ENCODE results near the gene ATP8A2. TPM values are rescaled to one million over a fixed set of nuclear protein-coding genes. Genes with fewer than 3 reads are reported as not detected.

Gene ATP8A2
- total RNA-seq, 1 experiment from 2014 or later = 5.2 TPM

DNA sequence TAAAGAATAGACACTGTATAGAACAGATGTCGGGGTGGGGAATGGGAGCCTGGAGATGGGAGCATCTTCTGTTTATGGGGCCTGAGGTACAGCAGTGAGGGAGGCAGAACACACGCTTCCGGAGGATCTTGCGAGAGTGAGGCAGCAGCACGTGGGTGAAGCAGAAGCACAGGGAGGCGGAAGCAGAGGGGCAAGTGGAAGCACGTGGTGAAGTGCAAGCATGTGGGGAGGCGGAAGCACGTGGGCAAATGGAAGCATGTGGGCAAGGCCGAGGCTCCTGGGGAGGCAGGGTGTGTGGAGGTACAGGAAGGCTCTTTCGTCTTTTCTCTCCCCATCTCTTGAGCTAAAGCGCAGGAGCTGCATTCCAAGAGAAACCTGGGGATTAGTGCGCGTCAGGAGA, 198.4 kb downstream of the ATP8A2 start (continued):
- TF ChIP-seq, protein P1, sequence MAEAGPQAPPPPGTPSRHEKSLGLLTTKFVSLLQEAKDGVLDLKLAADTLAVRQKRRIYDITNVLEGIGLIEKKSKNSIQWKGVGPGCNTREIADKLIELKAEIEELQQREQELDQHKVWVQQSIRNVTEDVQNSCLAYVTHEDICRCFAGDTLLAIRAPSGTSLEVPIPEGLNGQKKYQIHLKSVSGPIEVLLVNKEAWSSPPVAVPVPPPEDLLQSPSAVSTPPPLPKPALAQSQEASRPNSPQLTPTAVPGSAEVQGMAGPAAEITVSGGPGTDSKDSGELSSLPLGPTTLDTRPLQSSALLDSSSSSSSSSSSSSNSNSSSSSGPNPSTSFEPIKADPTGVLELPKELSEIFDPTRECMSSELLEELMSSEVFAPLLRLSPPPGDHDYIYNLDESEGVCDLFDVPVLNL (CRISPR knock-in tag; IDR thresholded peaks at IDR 0.05; ENCODE audit: borderline replicate concordance, low read depth) = no peak
- TF ChIP-seq ATF1 (CRISPR knock-in tag; IDR thresholded peaks at IDR 0.05) = no peak
- TF ChIP-seq, protein P2, sequence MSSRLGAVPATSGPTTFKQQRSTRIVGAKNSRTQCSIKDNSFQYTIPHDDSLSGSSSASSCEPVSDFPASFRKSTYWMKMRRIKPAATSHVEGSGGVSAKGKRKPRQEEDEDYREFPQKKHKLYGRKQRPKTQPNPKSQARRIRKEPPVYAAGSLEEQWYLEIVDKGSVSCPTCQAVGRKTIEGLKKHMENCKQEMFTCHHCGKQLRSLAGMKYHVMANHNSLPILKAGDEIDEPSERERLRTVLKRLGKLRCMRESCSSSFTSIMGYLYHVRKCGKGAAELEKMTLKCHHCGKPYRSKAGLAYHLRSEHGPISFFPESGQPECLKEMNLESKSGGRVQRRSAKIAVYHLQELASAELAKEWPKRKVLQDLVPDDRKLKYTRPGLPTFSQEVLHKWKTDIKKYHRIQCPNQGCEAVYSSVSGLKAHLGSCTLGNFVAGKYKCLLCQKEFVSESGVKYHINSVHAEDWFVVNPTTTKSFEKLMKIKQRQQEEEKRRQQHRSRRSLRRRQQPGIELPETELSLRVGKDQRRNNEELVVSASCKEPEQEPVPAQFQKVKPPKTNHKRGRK (CRISPR knock-in tag; IDR thresholded peaks at IDR 0.05; ENCODE audit: borderline replicate concordance) = no peak
- no peak for TF ChIP-seq ZNF396 (CRISPR knock-in tag; IDR thresholded peaks at IDR 0.05; ENCODE audit: borderline replicate concordance)
- TF ChIP-seq, protein P3, sequence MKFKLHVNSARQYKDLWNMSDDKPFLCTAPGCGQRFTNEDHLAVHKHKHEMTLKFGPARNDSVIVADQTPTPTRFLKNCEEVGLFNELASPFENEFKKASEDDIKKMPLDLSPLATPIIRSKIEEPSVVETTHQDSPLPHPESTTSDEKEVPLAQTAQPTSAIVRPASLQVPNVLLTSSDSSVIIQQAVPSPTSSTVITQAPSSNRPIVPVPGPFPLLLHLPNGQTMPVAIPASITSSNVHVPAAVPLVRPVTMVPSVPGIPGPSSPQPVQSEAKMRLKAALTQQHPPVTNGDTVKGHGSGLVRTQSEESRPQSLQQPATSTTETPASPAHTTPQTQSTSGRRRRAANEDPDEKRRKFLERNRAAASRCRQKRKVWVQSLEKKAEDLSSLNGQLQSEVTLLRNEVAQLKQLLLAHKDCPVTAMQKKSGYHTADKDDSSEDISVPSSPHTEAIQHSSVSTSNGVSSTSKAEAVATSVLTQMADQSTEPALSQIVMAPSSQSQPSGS (CRISPR knock-in tag; IDR thresholded peaks at IDR 0.05; ENCODE audit: borderline replicate concordance, low read depth) = no peak
- TF ChIP-seq, protein P4, sequence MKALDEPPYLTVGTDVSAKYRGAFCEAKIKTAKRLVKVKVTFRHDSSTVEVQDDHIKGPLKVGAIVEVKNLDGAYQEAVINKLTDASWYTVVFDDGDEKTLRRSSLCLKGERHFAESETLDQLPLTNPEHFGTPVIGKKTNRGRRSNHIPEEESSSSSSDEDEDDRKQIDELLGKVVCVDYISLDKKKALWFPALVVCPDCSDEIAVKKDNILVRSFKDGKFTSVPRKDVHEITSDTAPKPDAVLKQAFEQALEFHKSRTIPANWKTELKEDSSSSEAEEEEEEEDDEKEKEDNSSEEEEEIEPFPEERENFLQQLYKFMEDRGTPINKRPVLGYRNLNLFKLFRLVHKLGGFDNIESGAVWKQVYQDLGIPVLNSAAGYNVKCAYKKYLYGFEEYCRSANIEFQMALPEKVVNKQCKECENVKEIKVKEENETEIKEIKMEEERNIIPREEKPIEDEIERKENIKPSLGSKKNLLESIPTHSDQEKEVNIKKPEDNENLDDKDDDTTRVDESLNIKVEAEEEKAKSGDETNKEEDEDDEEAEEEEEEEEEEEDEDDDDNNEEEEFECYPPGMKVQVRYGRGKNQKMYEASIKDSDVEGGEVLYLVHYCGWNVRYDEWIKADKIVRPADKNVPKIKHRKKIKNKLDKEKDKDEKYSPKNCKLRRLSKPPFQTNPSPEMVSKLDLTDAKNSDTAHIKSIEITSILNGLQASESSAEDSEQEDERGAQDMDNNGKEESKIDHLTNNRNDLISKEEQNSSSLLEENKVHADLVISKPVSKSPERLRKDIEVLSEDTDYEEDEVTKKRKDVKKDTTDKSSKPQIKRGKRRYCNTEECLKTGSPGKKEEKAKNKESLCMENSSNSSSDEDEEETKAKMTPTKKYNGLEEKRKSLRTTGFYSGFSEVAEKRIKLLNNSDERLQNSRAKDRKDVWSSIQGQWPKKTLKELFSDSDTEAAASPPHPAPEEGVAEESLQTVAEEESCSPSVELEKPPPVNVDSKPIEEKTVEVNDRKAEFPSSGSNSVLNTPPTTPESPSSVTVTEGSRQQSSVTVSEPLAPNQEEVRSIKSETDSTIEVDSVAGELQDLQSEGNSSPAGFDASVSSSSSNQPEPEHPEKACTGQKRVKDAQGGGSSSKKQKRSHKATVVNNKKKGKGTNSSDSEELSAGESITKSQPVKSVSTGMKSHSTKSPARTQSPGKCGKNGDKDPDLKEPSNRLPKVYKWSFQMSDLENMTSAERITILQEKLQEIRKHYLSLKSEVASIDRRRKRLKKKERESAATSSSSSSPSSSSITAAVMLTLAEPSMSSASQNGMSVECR (CRISPR knock-in tag; IDR thresholded peaks at IDR 0.05; ENCODE audit: borderline replicate concordance) = no peak
- TF ChIP-seq PRRX2 (CRISPR knock-in tag; IDR thresholded peaks at IDR 0.05) = no peak
- TF ChIP-seq, protein P5, sequence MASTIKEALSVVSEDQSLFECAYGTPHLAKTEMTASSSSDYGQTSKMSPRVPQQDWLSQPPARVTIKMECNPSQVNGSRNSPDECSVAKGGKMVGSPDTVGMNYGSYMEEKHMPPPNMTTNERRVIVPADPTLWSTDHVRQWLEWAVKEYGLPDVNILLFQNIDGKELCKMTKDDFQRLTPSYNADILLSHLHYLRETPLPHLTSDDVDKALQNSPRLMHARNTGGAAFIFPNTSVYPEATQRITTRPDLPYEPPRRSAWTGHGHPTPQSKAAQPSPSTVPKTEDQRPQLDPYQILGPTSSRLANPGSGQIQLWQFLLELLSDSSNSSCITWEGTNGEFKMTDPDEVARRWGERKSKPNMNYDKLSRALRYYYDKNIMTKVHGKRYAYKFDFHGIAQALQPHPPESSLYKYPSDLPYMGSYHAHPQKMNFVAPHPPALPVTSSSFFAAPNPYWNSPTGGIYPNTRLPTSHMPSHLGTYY (CRISPR knock-in tag; IDR thresholded peaks at IDR 0.05) = no peak
- TF ChIP-seq GRHL2 (CRISPR knock-in tag; IDR thresholded peaks at IDR 0.05; ENCODE audit: insufficient replicate concordance, severe bottlenecking) = no peak
- TF ChIP-seq, protein P6, sequence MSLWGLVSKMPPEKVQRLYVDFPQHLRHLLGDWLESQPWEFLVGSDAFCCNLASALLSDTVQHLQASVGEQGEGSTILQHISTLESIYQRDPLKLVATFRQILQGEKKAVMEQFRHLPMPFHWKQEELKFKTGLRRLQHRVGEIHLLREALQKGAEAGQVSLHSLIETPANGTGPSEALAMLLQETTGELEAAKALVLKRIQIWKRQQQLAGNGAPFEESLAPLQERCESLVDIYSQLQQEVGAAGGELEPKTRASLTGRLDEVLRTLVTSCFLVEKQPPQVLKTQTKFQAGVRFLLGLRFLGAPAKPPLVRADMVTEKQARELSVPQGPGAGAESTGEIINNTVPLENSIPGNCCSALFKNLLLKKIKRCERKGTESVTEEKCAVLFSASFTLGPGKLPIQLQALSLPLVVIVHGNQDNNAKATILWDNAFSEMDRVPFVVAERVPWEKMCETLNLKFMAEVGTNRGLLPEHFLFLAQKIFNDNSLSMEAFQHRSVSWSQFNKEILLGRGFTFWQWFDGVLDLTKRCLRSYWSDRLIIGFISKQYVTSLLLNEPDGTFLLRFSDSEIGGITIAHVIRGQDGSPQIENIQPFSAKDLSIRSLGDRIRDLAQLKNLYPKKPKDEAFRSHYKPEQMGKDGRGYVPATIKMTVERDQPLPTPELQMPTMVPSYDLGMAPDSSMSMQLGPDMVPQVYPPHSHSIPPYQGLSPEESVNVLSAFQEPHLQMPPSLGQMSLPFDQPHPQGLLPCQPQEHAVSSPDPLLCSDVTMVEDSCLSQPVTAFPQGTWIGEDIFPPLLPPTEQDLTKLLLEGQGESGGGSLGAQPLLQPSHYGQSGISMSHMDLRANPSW (CRISPR knock-in tag; conservative IDR thresholded peaks at IDR 0.05; ENCODE audit: low read depth) = no peak
- TF ChIP-seq, protein P7, sequence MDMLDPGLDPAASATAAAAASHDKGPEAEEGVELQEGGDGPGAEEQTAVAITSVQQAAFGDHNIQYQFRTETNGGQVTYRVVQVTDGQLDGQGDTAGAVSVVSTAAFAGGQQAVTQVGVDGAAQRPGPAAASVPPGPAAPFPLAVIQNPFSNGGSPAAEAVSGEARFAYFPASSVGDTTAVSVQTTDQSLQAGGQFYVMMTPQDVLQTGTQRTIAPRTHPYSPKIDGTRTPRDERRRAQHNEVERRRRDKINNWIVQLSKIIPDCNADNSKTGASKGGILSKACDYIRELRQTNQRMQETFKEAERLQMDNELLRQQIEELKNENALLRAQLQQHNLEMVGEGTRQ (CRISPR knock-in tag; IDR thresholded peaks at IDR 0.05) = no peak
- TF ChIP-seq TEAD1 (CRISPR knock-in tag; IDR thresholded peaks at IDR 0.05) = no peak
- TF ChIP-seq ESRRA (CRISPR knock-in tag; IDR thresholded peaks at IDR 0.05; ENCODE audit: borderline replicate concordance) = no peak
- TF ChIP-seq, protein P8, sequence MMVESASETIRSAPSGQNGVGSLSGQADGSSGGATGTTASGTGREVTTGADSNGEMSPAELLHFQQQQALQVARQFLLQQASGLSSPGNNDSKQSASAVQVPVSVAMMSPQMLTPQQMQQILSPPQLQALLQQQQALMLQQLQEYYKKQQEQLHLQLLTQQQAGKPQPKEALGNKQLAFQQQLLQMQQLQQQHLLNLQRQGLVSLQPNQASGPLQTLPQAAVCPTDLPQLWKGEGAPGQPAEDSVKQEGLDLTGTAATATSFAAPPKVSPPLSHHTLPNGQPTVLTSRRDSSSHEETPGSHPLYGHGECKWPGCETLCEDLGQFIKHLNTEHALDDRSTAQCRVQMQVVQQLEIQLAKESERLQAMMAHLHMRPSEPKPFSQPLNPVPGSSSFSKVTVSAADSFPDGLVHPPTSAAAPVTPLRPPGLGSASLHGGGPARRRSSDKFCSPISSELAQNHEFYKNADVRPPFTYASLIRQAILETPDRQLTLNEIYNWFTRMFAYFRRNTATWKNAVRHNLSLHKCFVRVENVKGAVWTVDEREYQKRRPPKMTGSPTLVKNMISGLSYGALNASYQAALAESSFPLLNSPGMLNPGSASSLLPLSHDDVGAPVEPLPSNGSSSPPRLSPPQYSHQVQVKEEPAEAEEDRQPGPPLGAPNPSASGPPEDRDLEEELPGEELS (CRISPR knock-in tag; IDR thresholded peaks at IDR 0.05) = no peak

Data from WTC11 (cell line).